SK-N-SH (cell line): ENCODE measurements around the gene SNAP29.

Source experiments
- EP300 ChIP-seq, 2 experiments: IDR thresholded peaks; 2 replicates each; pipeline versions ENCODE4 v1.4.0 to v1.6.1; 2012; ENCODE audit warnings: borderline replicate concordance in 1 of 2, low read depth in 1 of 2, low read length in 1 of 2
- FOXM1 ChIP-seq: IDR thresholded peaks from 2 replicates; pipeline ENCODE4 v1.4.0; 2012; ENCODE audit warnings: low read depth, mild to moderate bottlenecking
- GABPA ChIP-seq: IDR thresholded peaks from 2 replicates; pipeline ENCODE4 v1.4.0; 2012; ENCODE audit warnings: low read depth, mild to moderate bottlenecking
- MEF2A ChIP-seq: IDR thresholded peaks from 2 replicates; pipeline ENCODE4 v1.4.0; 2012; ENCODE audit warnings: low read depth, borderline replicate concordance
- MXI1 ChIP-seq: IDR thresholded peaks from 2 replicates; pipeline ENCODE4 v1.6.1; 2012; ENCODE audit warnings: mild to moderate bottlenecking, low read depth, low read length, improper control_type of control experiment
- POLR2AphosphoS5 ChIP-seq: IDR thresholded peaks from 2 replicates; pipeline ENCODE4 v1.6.1; 2012; ENCODE audit warnings: low read depth, low read length
- RFX5 ChIP-seq: IDR thresholded peaks from 2 replicates; pipeline ENCODE4 v1.6.1; 2012; ENCODE audit warnings: mild to moderate bottlenecking, improper control_type of control experiment, low read length
- SIN3A ChIP-seq: IDR thresholded peaks from 2 replicates; pipeline ENCODE4 v1.6.1; 2012; ENCODE audit warnings: low read depth, mild to moderate bottlenecking, low read length, moderate library complexity, borderline replicate concordance
- TF ChIP-seq, protein P1 (sequence below): fragments of 200-600 bp; sonication (generic); IDR thresholded peaks from 2 replicates; pipeline ENCODE4 v1.6.1; 2017; ENCODE audit warnings: antibody characterized with exemption, mild to moderate bottlenecking, moderate library complexity
- TF ChIP-seq, protein P2 (sequence below): IDR thresholded peaks from 2 replicates; pipeline ENCODE4; 2012
- TF ChIP-seq, protein P3 (sequence below): IDR thresholded peaks from 2 replicates; pipeline ENCODE4 v1.4.0; 2012; ENCODE audit warnings: low read depth

DNA sequence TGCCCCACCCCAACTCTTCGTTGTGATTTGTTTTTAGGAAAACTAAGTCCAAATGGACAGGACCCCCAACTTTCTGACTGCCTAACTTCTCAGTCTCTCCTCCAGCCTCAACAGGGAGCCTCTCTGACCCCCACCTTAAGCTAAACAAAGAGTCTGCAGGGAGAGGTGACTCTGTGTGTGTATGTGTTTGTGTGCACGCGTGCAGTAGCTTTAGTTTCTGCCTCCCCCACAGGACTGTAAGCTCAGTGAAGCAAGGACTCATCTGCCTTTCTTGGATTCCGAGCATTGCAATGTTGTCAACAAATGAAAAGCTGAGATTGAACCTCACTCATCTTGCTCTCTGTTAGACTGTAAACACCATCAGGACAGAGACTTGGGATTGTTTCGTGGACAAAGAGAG is 7.9 kb downstream of the SNAP29 start:
- TF ChIP-seq, protein P1, sequence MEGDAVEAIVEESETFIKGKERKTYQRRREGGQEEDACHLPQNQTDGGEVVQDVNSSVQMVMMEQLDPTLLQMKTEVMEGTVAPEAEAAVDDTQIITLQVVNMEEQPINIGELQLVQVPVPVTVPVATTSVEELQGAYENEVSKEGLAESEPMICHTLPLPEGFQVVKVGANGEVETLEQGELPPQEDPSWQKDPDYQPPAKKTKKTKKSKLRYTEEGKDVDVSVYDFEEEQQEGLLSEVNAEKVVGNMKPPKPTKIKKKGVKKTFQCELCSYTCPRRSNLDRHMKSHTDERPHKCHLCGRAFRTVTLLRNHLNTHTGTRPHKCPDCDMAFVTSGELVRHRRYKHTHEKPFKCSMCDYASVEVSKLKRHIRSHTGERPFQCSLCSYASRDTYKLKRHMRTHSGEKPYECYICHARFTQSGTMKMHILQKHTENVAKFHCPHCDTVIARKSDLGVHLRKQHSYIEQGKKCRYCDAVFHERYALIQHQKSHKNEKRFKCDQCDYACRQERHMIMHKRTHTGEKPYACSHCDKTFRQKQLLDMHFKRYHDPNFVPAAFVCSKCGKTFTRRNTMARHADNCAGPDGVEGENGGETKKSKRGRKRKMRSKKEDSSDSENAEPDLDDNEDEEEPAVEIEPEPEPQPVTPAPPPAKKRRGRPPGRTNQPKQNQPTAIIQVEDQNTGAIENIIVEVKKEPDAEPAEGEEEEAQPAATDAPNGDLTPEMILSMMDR: no peak
- TF ChIP-seq MEF2A: no peak
- no peak for TF ChIP-seq RFX5
- no peak for TF ChIP-seq POLR2AphosphoS5
- TF ChIP-seq, protein P2, sequence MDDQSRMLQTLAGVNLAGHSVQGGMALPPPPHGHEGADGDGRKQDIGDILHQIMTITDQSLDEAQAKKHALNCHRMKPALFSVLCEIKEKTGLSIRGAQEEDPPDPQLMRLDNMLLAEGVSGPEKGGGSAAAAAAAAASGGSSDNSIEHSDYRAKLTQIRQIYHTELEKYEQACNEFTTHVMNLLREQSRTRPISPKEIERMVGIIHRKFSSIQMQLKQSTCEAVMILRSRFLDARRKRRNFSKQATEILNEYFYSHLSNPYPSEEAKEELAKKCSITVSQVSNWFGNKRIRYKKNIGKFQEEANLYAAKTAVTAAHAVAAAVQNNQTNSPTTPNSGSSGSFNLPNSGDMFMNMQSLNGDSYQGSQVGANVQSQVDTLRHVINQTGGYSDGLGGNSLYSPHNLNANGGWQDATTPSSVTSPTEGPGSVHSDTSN: no peak
- no peak for TF ChIP-seq EP300 (IDR thresholded peaks at IDR 0.05; ENCODE audit: borderline replicate concordance in 1 of 2, low read depth in 1 of 2, low read length in 1 of 2)
- no peak for TF ChIP-seq MXI1
- TF ChIP-seq, protein P3, sequence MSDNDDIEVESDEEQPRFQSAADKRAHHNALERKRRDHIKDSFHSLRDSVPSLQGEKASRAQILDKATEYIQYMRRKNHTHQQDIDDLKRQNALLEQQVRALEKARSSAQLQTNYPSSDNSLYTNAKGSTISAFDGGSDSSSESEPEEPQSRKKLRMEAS: no peak
- TF ChIP-seq FOXM1: no peak
- TF ChIP-seq GABPA: no peak
- TF ChIP-seq SIN3A: no peak
